Esophagus squamous epithelium (tissue), 5 donors: ENCODE measurements around the gene ZDHHC22. TPM values are rescaled to one million over a fixed set of nuclear protein-coding genes. Genes with fewer than 3 reads are reported as not detected.

ENCODE experiments used
- DNase-seq: peaks from one replicate; lab custom pipeline; 2025; lab: John Stamatoyannopoulos, UW
- H3K27ac ChIP-seq, 4 donors: fragments of 200-600 bp; sonication (generic); one replicate each; pipeline ENCODE4 v1.5.1; 2016 to 2019; ENCODE audit warnings: mild to moderate bottlenecking in 1 of 4
- H3K27me3 ChIP-seq, 4 donors: fragments of 200-600 bp; sonication (generic); 1 replicate in 3 of 4; 2 replicates in 1 of 4; pipeline versions ENCODE4 v1.5.1 to v1.6.0; 2017 to 2021; ENCODE audit warnings: antibody characterized with exemption in 1 of 4
- H3K36me3 ChIP-seq, 3 donors: fragments of 200-600 bp; sonication (generic); one replicate each; pipeline ENCODE4 v1.5.1; 2016 to 2019
- H3K4me1 ChIP-seq, 3 donors: fragments of 200-600 bp; sonication (generic); one replicate each; pipeline ENCODE4 v1.5.1; 2017 to 2019
- H3K4me3 ChIP-seq, 4 donors: fragments of 200-600 bp; sonication (generic); 1 replicate in 3 of 4; 2 replicates in 1 of 4; pipeline ENCODE4 v1.5.1; 2016 to 2019; ENCODE audit warnings: mild to moderate bottlenecking in 2 of 4, moderate library complexity in 1 of 4
- H3K9me3 ChIP-seq, 3 donors: fragments of 200-600 bp; sonication (generic); one replicate each; pipeline ENCODE4 v1.5.1; 2016 to 2019
- POLR2A ChIP-seq, 4 donors: fragments of 450-650 bp; IDR thresholded peaks; one replicate each; pipeline ENCODE4 v1.6.1; 2017; ENCODE audit warnings: antibody characterized with exemption in 4 of 4, mild to moderate bottlenecking in 4 of 4, moderate library complexity in 3 of 4
- WGBS, 2 donors: methylation state at CpG; one replicate each; pipeline ENCODE4 v1.1.5; 2018; 5-methylcytosine and 5-hydroxymethylcytosine counted together
- intact Hi-C: fragments of 100-400 bp; cut with DNase I; formaldehyde crosslinking; loops from one replicate; pipeline ENCODE4 v1.15.0; 2022
- total RNA-seq, 4 donors: library from RNA; depleted of rRNA; stranded (reverse); fragments of >200 nt; gene quantifications; one replicate each; pipeline ENCODE4 v1.1.0, GENCODE V29; 2016
- TF ChIP-seq, protein P1 (sequence below), 6 experiments: fragments of 450-650 bp in 4 of 6; fragments of 200-600 bp in 2 of 6; sonication (generic) in 2 of 6; IDR thresholded peaks; one replicate each; pipeline ENCODE4 v1.5.1; 2016 to 2019; ENCODE audit warnings: antibody characterized with exemption in 6 of 6, mild to moderate bottlenecking in 4 of 6, moderate library complexity in 4 of 6
- donor health status: DM: yes; HTN: yes; CAD: no.

Gene ZDHHC22
- total RNA-seq, 4 donors from 2014 or later: not detected

GRCh38 chr14:77181603-77182437 is 40.2 kb upstream of the ZDHHC22 start, which contains the start of gene TMEM63C:
TSS of gene TMEM63C (plus strand) at chr14:77181798. CDS start at chr14:77218814, 37,016 bp downstream.
- Histone ChIP-seq H3K9me3 (no peaks in the 10 kb centered on the region), H3K36me3 (no peaks in the 10 kb centered on the region), H3K27me3 (peaks cover 0 to 67% (median 4%) of the 10 kb centered on the region in 4 donors), H3K4me1 (peaks cover 31 to 59% (median 33%) of the 10 kb centered on the region in 3 donors), H3K27ac (peak within 1 kb of the TSS in 3 of 4 donors; percentile 47 to 70 (median 61)), H3K4me3 (peak within 1 kb of the TSS; percentile 38 to 71 (median 54))
- no peak for DNase-seq
- intact Hi-C loops: no loop called here
- peak in 3 of 4 donors; percentile 24 to 40 (median 33) for TF ChIP-seq POLR2A (IDR thresholded peaks at IDR 0.05)
- TF ChIP-seq, protein P1, sequence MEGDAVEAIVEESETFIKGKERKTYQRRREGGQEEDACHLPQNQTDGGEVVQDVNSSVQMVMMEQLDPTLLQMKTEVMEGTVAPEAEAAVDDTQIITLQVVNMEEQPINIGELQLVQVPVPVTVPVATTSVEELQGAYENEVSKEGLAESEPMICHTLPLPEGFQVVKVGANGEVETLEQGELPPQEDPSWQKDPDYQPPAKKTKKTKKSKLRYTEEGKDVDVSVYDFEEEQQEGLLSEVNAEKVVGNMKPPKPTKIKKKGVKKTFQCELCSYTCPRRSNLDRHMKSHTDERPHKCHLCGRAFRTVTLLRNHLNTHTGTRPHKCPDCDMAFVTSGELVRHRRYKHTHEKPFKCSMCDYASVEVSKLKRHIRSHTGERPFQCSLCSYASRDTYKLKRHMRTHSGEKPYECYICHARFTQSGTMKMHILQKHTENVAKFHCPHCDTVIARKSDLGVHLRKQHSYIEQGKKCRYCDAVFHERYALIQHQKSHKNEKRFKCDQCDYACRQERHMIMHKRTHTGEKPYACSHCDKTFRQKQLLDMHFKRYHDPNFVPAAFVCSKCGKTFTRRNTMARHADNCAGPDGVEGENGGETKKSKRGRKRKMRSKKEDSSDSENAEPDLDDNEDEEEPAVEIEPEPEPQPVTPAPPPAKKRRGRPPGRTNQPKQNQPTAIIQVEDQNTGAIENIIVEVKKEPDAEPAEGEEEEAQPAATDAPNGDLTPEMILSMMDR (IDR thresholded peaks at IDR 0.05): no peak
- 0% methylated on average over 2 to 3 of the region's 46 CpGs for WGBS, 2 donors

DNA sequence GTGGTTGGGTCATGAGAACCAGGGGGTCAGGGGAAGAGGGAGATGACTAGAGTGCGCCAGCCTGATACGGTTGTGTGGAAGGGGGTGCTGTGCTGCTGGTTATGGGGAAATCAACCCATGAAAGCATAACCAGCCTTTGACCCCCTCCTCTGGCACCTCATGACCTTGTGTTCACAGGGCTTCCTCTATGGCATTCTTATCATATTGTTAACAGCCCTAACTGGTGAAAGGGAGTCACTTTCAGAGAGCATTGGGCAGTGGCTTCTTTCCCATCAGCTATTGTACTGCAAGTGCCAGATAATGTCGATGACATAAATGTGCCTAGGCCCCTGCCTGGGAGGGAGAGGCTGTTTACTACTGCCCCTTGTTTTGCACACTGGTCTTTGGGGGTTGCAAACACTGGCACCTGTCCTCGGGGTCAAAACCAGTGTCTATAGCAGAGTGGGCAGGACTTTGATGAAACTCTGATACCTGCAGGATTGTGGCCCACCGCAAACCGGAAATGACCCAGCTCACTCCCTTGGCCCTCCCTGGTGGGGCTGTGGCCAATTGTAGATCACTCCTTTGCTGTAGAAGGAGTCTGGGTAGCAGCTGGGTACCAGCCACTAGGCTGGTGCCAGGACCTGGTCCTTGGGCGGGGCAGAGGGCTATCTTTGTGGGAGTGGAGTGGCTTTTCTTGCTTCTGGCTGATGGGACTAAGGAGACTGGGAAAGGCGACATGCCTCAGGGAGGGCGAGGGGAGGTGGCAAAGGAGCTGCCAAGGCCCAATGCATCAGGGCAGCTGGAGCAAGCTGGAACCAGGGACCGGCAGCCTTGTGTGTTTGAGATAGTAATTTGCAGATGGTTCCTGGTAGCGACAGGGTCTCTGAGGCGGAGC is 39.4 kb upstream of the ZDHHC22 start:
- DNase-seq: no peak
- H3K4me3 ChIP-seq: peak overlapping the region; percentile 38 to 71 (median 54)
- WGBS, 2 donors: 29 to 42% methylated on average over 5 to 8 of the region's 12 CpGs
- peaks cover 0 to 67% (median 4%) of the 10 kb centered on the region in 4 donors for H3K27me3 ChIP-seq
- H3K9me3 ChIP-seq: no peaks in the 10 kb centered on the region
- intact Hi-C loops: no loop called here
- H3K27ac ChIP-seq: peak overlapping the region in 1 of 4 donors; percentile 25
- peaks cover 29 to 51% (median 31%) of the 10 kb centered on the region in 3 donors for H3K4me1 ChIP-seq
- TF ChIP-seq POLR2A (IDR thresholded peaks at IDR 0.05): no peak
- TF ChIP-seq, protein P1 (IDR thresholded peaks at IDR 0.05): no peak
- no peaks in the 10 kb centered on the region for H3K36me3 ChIP-seq

GRCh38 chr14:77178656-77179055 is 37.1 kb upstream of the ZDHHC22 start:
- Histone ChIP-seq H3K36me3 (no peaks in the 10 kb centered on the region), H3K4me3 (no peak overlapping the region), H3K9me3 (no peaks in the 10 kb centered on the region), H3K27me3 (peaks cover 0 to 51% (median 4%) of the 10 kb centered on the region in 4 donors), H3K4me1 (peaks cover 12 to 35% (median 14%) of the 10 kb centered on the region in 3 donors), H3K27ac (no peak overlapping the region)
- 38 to 52% methylated on average over 3 of the region's 3 CpGs for whole genome bisulfite sequencing, 2 donors
- TF ChIP-seq, protein P1 (IDR thresholded peaks at IDR 0.05): no peak
- TF ChIP-seq POLR2A (IDR thresholded peaks at IDR 0.05): no peak
- intact Hi-C loops: no loop called here
- no peak for DNase-seq

GRCh38 chr14:77177702-77178101 is 36.1 kb upstream of the ZDHHC22 start:
- 14 to 20% methylated on average over 1 of the region's 1 CpG for WGBS, 2 donors
- Histone ChIP-seq H3K27ac (no peak overlapping the region), H3K4me1 (peaks cover 12 to 25% (median 14%) of the 10 kb centered on the region in 3 donors), H3K4me3 (no peak overlapping the region), H3K36me3 (no peaks in the 10 kb centered on the region), H3K9me3 (no peaks in the 10 kb centered on the region), H3K27me3 (peaks cover 0 to 41% (median 4%) of the 10 kb centered on the region in 4 donors)
- TF ChIP-seq, protein P1 (IDR thresholded peaks at IDR 0.05): no peak
- TF ChIP-seq POLR2A (IDR thresholded peaks at IDR 0.05): no peak
- no peak for DNase-seq
- intact Hi-C loops: no loop called here
